K562 (cell line): Measurements from ENCODE around the gene GPC3. TPM values are rescaled to one million over a fixed set of nuclear protein-coding genes. Genes with fewer than 3 reads are reported as not detected.

Source experiments
- ATAC-seq: fragments of 200-7000 bp; cut with Tn5 transposase; 3 replicates; pipeline ENCODE4 v1.9.1; 2020; ENCODE audit warnings: moderate library complexity
- BruUV-seq: library from RNA; stranded (reverse); fragments of 400-500 nt; replicated peaks from 2 replicates; lab custom pipeline; 2021; lab: Mats Ljungman, UMichigan
- CTCF ChIA-PET: fragments of 300-600 bp; formaldehyde crosslinking; extraction: SDS; loops from one replicate; lab custom pipeline; 2021; ENCODE audit warnings: low intra/inter-chr PET ratio; lab: Yijun Ruan, JAX
- POLR2A ChIA-PET: fragments of 300-600, 350-650 bp; sonication (Branson Sonifier 250); formaldehyde crosslinking; extraction: SDS; loops from one replicate; lab custom pipeline; 2021; ENCODE audit warnings: antibody characterized with exemption, inconsistent platforms; lab: Yijun Ruan, JAX
- DNase-seq, 4 experiments: peaks; one replicate each; pipeline versions ENCODE4 v3.0.0 to v3.0.0-alpha.2; 2011 to 2018; ENCODE audit warnings: low spot score in 3 of 4, mixed read lengths in 3 of 4; ENCODE audit errors: extremely low read depth in 1 of 4
- FAIRE-seq: peaks from 2 replicates; lab custom pipeline; 2011; peaks lifted over from hg19 to GRCh38; lab: Jason Lieb, UNC
- H2AFZ ChIP-seq: 2 replicates; pipeline ENCODE4 v1.6.0; 2011; ENCODE audit warnings: low read depth, low read length, control low read depth, inconsistent platforms
- H3K27ac ChIP-seq: fragments of 200-600 bp; 3 replicates; pipeline ENCODE4 v1.8.0; 2011; ENCODE audit warnings: low read depth, mild to moderate bottlenecking, control low read depth, inconsistent platforms, low read length, moderate library complexity, mixed read lengths; ENCODE audit errors: extremely low read depth
- H3K27me3 ChIP-seq, 2 experiments: fragments of 300-600 bp in 1 of 2; 2 replicates in 1 of 2; 3 replicates in 1 of 2; pipeline versions ENCODE4 v1.6.0 to v1.8.0; 2011; ENCODE audit warnings: inconsistent platforms in 2 of 2, low read length in 2 of 2, mild to moderate bottlenecking in 1 of 2, mixed read lengths in 1 of 2, moderate library complexity in 1 of 2; ENCODE audit not compliant: control insufficient read depth in 2 of 2, insufficient read depth in 2 of 2
- H3K36me3 ChIP-seq: fragments of 300-600 bp; 3 replicates; pipeline ENCODE4 v1.8.0; 2011; ENCODE audit warnings: mild to moderate bottlenecking, low read length, inconsistent platforms; ENCODE audit not compliant: control insufficient read depth, insufficient read depth
- H3K4me1 ChIP-seq, 2 experiments: fragments of 200-600 bp in 1 of 2; replicated peaks in 1 of 2; 2 replicates in 1 of 2; 3 replicates in 1 of 2; pipeline versions ENCODE4 v1.5.1 to v1.8.0; 2011; ENCODE audit warnings: inconsistent platforms in 2 of 2, low read length in 2 of 2, mild to moderate bottlenecking in 1 of 2, mixed read lengths in 1 of 2, moderate library complexity in 1 of 2; ENCODE audit not compliant: control insufficient read depth in 2 of 2, insufficient read depth in 2 of 2
- H3K4me2 ChIP-seq: 2 replicates; pipeline ENCODE4 v1.6.1; 2011; ENCODE audit warnings: low read length, control low read depth, inconsistent platforms, mixed read lengths; ENCODE audit not compliant: insufficient read depth
- H3K4me3 ChIP-seq: fragments of 200-600 bp; sonication (generic), shearing (Covaris generic); 2 replicates; pipeline ENCODE4 v1.5.1; 2016; ENCODE audit warnings: control low read depth, inconsistent platforms
- H3K79me2 ChIP-seq: fragments of 200-600 bp; 3 replicates; pipeline ENCODE4 v1.8.0; 2011; ENCODE audit warnings: low read length, inconsistent platforms; ENCODE audit not compliant: control insufficient read depth, insufficient read depth
- H3K9ac ChIP-seq, 2 experiments: 2 replicates each; pipeline versions ENCODE4 v1.6.0 to v1.6.1; 2011; ENCODE audit warnings: low read depth in 2 of 2, low read length in 2 of 2, control low read depth in 1 of 2, inconsistent platforms in 1 of 2, mild to moderate bottlenecking in 1 of 2, mixed read lengths in 1 of 2; ENCODE audit not compliant: insufficient read depth in 1 of 2
- H3K9me1 ChIP-seq: one replicate; pipeline ENCODE4 v1.6.0; 2011; ENCODE audit warnings: inconsistent platforms, mild to moderate bottlenecking, low read length, moderate library complexity; ENCODE audit not compliant: control insufficient read depth, insufficient read depth
- H3K9me3 ChIP-seq: replicated peaks from 2 replicates; pipeline ENCODE4 v1.5.1; 2011; ENCODE audit warnings: low read depth, low read length, inconsistent platforms; ENCODE audit not compliant: control insufficient read depth, insufficient read depth
- H4K20me1 ChIP-seq: replicated peaks from 2 replicates; pipeline ENCODE4 v1.6.1; 2011; ENCODE audit warnings: low read length, inconsistent platforms, mixed read lengths; ENCODE audit not compliant: control insufficient read depth, insufficient read depth
- COPS2 ChIP-seq: fragments of 450-650 bp; conservative IDR thresholded peaks from 2 replicates; pipeline ENCODE4 v1.6.1; 2016; ENCODE audit warnings: mild to moderate bottlenecking, moderate library complexity
- DMBX1 ChIP-seq: fragments of 250-450 bp; sonication (Bioruptor Pico); IDR thresholded peaks from 2 replicates; pipeline ENCODE4 v1.8.0; 2022; ENCODE audit warnings: inconsistent platforms, mild to moderate bottlenecking, moderate library complexity, borderline replicate concordance
- E2F6 ChIP-seq, 2 experiments: IDR thresholded peaks; 2 replicates each; pipeline ENCODE4 v1.6.1; 2011; ENCODE audit warnings: borderline replicate concordance in 1 of 2, control low read depth in 1 of 2, low read depth in 1 of 2, low read length in 1 of 2, mild to moderate bottlenecking in 1 of 2, mixed read lengths in 1 of 2, moderate library complexity in 1 of 2; ENCODE audit not compliant: insufficient read depth in 1 of 2, insufficient read length in 1 of 2, poor library complexity in 1 of 2, severe bottlenecking in 1 of 2; ENCODE audit errors: extremely low read depth in 1 of 2
- LARP7 ChIP-seq: fragments of 450-650 bp; IDR thresholded peaks from 2 replicates; pipeline ENCODE4 v1.6.1; 2016
- MCM5 ChIP-seq: fragments of 450-650 bp; IDR thresholded peaks from 2 replicates; pipeline ENCODE4 v1.6.1; 2016; ENCODE audit warnings: low read depth
- NELFE ChIP-seq: IDR thresholded peaks from 2 replicates; pipeline ENCODE4 v1.6.1; 2011; ENCODE audit warnings: mild to moderate bottlenecking; ENCODE audit not compliant: insufficient read depth, insufficient read length
- NUFIP1 ChIP-seq: fragments of 450-650 bp; IDR thresholded peaks from 2 replicates; pipeline ENCODE4 v1.6.1; 2018; ENCODE audit not compliant: partially characterized antibody
- SETDB1 ChIP-seq: IDR thresholded peaks from one replicate; pipeline ENCODE4 v1.6.1; 2012; ENCODE audit warnings: low read length, control low read depth, inconsistent platforms
- SMC3 ChIP-seq: conservative IDR thresholded peaks from 2 replicates; pipeline ENCODE4 v1.6.1; 2011; ENCODE audit warnings: low read depth, low read length, improper control_type of control experiment; ENCODE audit not compliant: insufficient read depth
- SRF ChIP-seq, 2 experiments: fragments of 250-450, 450-650 bp in 1 of 2; sonication (Bioruptor Pico) in 1 of 2; sonication (generic) in 1 of 2; formaldehyde crosslinking; IDR thresholded peaks; 2 replicates each; pipeline versions ENCODE4 v1.5.0 to v1.5.1; 2020 to 2022; ENCODE audit warnings: mild to moderate bottlenecking in 1 of 2, missing genetic modification reagents in 1 of 2
- TCF7 ChIP-seq: sonication (generic); IDR thresholded peaks from 2 replicates; pipeline ENCODE4 v1.6.1; 2016; ENCODE audit warnings: antibody characterized with exemption, borderline replicate concordance
- TCFL5 ChIP-seq: fragments of 250-450 bp; sonication (Bioruptor Pico); conservative IDR thresholded peaks from 2 replicates; pipeline ENCODE4 v1.6.1; 2021; ENCODE audit warnings: mild to moderate bottlenecking, moderate library complexity, matching md5 sums
- ZBTB1 ChIP-seq: sonication (generic); formaldehyde crosslinking; IDR thresholded peaks from 2 replicates; pipeline ENCODE4 v1.8.1; 2023; ENCODE audit warnings: missing genetic modification reagents, low read depth, mild to moderate bottlenecking, borderline replicate concordance
- ZKSCAN8 ChIP-seq: fragments of 200-800 bp; sonication (Bioruptor generic); IDR thresholded peaks from 2 replicates; pipeline ENCODE4 v1.6.1; 2016; ENCODE audit warnings: missing genetic modification characterization, missing compliant biosample characterization
- ZNF239 ChIP-seq: fragments of 250-450 bp; sonication (Bioruptor Pico); IDR thresholded peaks from 2 replicates; pipeline ENCODE4 v1.4.0; 2020; ENCODE audit warnings: mild to moderate bottlenecking
- ZNF274 ChIP-seq: IDR thresholded peaks from 2 replicates; pipeline ENCODE4 v1.6.1; 2011; ENCODE audit warnings: low read depth, mild to moderate bottlenecking, low read length, moderate library complexity, borderline replicate concordance
- WGBS: fragments of 100-300 bp; shearing (Covaris generic); methylation state at CpG from one replicate; pipeline ENCODE4 v1.1.6; 2016; ENCODE audit warnings: low coverage, mixed read lengths; ENCODE audit not compliant: insufficient coverage; ENCODE audit errors: missing lambda C conversion rate; 5-methylcytosine and 5-hydroxymethylcytosine counted together
- in situ Hi-C: fragments of 300-500 bp; cut with MboI; formaldehyde crosslinking; loops from 4 replicates; pipeline ENCODE4 v1.15.0; 2018; ENCODE audit warnings: inconsistent platforms, mixed read lengths
- intact Hi-C: fragments of 100-400 bp; cut with micrococcal nuclease; formaldehyde crosslinking; loops from 2 replicates; pipeline ENCODE4 v1.14.2; 2022
- polyA plus RNA-seq, 8 experiments: library from polyadenylated mRNA; depleted of rRNA in 4 of 8; stranded (reverse) in 5 of 8; unstranded in 3 of 8; fragments of >200 nt; fragmentation: Nextera tagmentation in 2 of 8; fragmentation: Illumina TruSeq in 1 of 8; extraction: Ambion mirVana in 2 of 8; extraction: Trizol in 1 of 8; gene quantifications; 2 replicates each; pipeline versions ENCODE4 v1.2.1 to v1.2.3, GENCODE V29; 2011 to 2014; ENCODE audit warnings: inconsistent platforms in 1 of 8, missing spikeins in 1 of 8
- total RNA-seq, 7 experiments: library from RNA; depleted of rRNA in 6 of 7; stranded (reverse); fragments of >200 nt in 6 of 7; fragmentation: Illumina TruSeq in 2 of 7; extraction: Trizol in 2 of 7; gene quantifications; 2 replicates each; pipeline versions ENCODE4 v1.2.1 to v1.2.3, GENCODE V29; 2011 to 2021; ENCODE audit warnings: low replicate concordance in 1 of 7
- TF ChIP-seq, protein P1 (sequence below): sonication (generic); formaldehyde crosslinking; IDR thresholded peaks from 2 replicates; pipeline ENCODE4 v1.8.0; 2023; ENCODE audit warnings: mild to moderate bottlenecking, missing genetic modification reagents
- TF ChIP-seq, protein P2 (sequence below): fragments of 450-650 bp; IDR thresholded peaks from 2 replicates; pipeline ENCODE4 v1.6.1; 2016; ENCODE audit warnings: borderline replicate concordance

The GPC3 gene
- total and polyA plus RNA-seq, 9 of the 15 experiments (the other 6 are each of a cell fraction or from before 2014, with no cell fraction given): 0.42 TPM; not detected in 8

DNA sequence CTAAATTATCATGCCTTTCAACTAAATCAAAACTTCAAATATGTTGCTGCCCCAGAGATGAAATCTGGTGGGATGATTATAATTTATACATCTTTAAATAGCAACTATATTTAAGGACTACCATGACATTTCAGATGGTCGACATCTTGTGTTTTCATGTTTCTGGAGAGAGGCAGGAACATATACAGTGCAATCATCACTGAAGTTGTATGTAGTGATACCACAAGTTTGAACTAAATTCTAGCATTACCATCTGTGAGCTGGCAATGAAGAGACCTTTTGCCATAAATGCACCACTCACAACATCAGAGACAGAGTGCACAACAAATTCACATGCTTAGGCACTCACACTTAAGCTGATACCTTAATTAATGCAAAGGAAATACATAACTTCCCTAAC is 373.7 kb downstream of the GPC3 start:
- no peaks in the 10 kb centered on the region for H4K20me1 ChIP-seq
- H2AFZ ChIP-seq: no peak overlapping the region
- no peak for FAIRE-seq
- POLR2A ChIA-PET: no interaction called here
- CTCF ChIA-PET: no interaction called here
- H3K4me2 ChIP-seq: no peak overlapping the region
- H3K4me3 ChIP-seq: no peak overlapping the region
- H3K9me1 ChIP-seq: no peaks in the 10 kb centered on the region
- no peaks in the 10 kb centered on the region for H3K79me2 ChIP-seq
- in situ Hi-C loops (no loop called here), intact Hi-C loops (no loop called here)
- H3K27ac ChIP-seq: no peak overlapping the region
- WGBS: 0% methylated on average over 1 of the region's 1 CpG
- H3K4me1 ChIP-seq: no peaks in the 10 kb centered on the region
- H3K9me3 ChIP-seq: no peaks in the 10 kb centered on the region
- ATAC-seq: no peak
- no peak overlapping the region for H3K9ac ChIP-seq
- H3K27me3 ChIP-seq: no peaks in the 10 kb centered on the region
- no peaks in the 10 kb centered on the region for H3K36me3 ChIP-seq
- BruUV-seq: no TSS peak
- DNase-seq: no peak
- TF ChIP-seq LARP7: no peak
- TF ChIP-seq NUFIP1: no peak
- no peak for TF ChIP-seq MCM5
- TF ChIP-seq SMC3: no peak
- no peak for TF ChIP-seq NELFE
- TF ChIP-seq SRF (CRISPR knock-in tag; IDR thresholded peaks at IDR 0.05): no peak
- no peak for TF ChIP-seq DMBX1 (CRISPR knock-in tag)
- no peak for TF ChIP-seq SETDB1
- no peak for TF ChIP-seq ZKSCAN8 (CRISPR knock-in tag)
- TF ChIP-seq ZNF274: no peak
- no peak for TF ChIP-seq TCF7
- TF ChIP-seq, protein P1, sequence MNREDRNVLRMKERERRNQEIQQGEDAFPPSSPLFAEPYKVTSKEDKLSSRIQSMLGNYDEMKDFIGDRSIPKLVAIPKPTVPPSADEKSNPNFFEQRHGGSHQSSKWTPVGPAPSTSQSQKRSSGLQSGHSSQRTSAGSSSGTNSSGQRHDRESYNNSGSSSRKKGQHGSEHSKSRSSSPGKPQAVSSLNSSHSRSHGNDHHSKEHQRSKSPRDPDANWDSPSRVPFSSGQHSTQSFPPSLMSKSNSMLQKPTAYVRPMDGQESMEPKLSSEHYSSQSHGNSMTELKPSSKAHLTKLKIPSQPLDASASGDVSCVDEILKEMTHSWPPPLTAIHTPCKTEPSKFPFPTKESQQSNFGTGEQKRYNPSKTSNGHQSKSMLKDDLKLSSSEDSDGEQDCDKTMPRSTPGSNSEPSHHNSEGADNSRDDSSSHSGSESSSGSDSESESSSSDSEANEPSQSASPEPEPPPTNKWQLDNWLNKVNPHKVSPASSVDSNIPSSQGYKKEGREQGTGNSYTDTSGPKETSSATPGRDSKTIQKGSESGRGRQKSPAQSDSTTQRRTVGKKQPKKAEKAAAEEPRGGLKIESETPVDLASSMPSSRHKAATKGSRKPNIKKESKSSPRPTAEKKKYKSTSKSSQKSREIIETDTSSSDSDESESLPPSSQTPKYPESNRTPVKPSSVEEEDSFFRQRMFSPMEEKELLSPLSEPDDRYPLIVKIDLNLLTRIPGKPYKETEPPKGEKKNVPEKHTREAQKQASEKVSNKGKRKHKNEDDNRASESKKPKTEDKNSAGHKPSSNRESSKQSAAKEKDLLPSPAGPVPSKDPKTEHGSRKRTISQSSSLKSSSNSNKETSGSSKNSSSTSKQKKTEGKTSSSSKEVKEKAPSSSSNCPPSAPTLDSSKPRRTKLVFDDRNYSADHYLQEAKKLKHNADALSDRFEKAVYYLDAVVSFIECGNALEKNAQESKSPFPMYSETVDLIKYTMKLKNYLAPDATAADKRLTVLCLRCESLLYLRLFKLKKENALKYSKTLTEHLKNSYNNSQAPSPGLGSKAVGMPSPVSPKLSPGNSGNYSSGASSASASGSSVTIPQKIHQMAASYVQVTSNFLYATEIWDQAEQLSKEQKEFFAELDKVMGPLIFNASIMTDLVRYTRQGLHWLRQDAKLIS (CRISPR knock-in tag): no peak
- no peak for TF ChIP-seq ZNF239 (CRISPR knock-in tag)
- no peak for TF ChIP-seq COPS2
- TF ChIP-seq E2F6 (IDR thresholded peaks at IDR 0.05; ENCODE audit: borderline replicate concordance in 1 of 2, extremely low read depth in 1 of 2, insufficient read depth in 1 of 2, insufficient read length in 1 of 2, low read depth in 1 of 2, low read length in 1 of 2, poor library complexity in 1 of 2, severe bottlenecking in 1 of 2): no peak
- TF ChIP-seq TCFL5: no peak
- no peak for TF ChIP-seq ZBTB1 (CRISPR knock-in tag)
- TF ChIP-seq, protein P2, sequence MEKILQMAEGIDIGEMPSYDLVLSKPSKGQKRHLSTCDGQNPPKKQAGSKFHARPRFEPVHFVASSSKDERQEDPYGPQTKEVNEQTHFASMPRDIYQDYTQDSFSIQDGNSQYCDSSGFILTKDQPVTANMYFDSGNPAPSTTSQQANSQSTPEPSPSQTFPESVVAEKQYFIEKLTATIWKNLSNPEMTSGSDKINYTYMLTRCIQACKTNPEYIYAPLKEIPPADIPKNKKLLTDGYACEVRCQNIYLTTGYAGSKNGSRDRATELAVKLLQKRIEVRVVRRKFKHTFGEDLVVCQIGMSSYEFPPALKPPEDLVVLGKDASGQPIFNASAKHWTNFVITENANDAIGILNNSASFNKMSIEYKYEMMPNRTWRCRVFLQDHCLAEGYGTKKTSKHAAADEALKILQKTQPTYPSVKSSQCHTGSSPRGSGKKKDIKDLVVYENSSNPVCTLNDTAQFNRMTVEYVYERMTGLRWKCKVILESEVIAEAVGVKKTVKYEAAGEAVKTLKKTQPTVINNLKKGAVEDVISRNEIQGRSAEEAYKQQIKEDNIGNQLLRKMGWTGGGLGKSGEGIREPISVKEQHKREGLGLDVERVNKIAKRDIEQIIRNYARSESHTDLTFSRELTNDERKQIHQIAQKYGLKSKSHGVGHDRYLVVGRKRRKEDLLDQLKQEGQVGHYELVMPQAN: no peak
